Measurements from ENCODE around the gene PRDM15. TPM values are rescaled to one million over a fixed set of nuclear protein-coding genes. Genes with fewer than 3 reads are reported as not detected.

PRDM15 gene
- total RNA-seq, 2 donors from 2014 or later, result 6.7 to 18.1 TPM

DNA sequence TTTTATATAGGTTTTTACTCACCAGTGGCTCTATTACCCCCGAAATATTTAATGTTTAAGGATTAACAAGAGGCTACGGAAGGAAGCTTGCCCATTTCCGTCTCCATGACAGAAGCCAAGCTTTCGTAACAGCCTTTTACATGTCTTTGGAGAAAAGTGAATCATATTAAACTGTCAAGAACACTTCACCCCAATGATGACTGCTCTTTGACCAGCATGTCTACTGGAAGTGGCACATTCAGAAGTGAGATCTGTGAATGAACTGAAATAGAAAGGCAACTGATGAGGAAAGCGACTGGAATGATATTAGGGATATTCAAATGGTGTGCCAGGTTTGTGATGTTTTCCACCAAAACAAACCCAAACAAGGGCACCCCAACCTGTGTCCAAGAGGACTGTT is 8.5 kb upstream of the PRDM15 start:
- 93% methylated on average over 5 of the region's 5 CpGs for WGBS
- intact Hi-C loops (cut with DNase I), result no loop called here

DNA sequence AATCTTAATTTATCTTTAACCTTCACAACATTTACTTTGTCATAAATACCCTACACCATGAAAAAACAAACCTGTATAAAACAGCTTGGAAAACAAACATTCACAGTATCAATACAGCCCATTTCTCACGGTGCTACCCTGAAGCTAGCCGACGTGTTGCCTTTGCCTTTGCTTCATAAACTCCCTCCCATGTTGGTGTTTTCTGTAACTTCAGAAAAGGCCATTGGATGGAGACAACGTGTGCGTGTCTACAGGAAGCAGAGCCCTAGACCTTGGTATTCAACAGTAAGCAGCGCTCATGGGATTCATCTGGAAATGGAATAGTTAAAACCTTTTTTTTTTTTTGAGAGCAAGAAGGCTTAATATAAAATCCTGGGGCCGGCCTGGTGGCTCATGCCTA is 7.2 kb upstream of the PRDM15 start:
- Histone ChIP-seq H3K4me1 (replicated peaks) (no peaks in the 10 kb centered on the region), H3K9me3 (no peaks in the 10 kb centered on the region), H3K27me3 (replicated peaks; ENCODE audit: insufficient read depth) (no peaks in the 10 kb centered on the region), H3K36me3 (no peaks in the 10 kb centered on the region), H3K27ac (no peak overlapping the region), H3K4me3 (no peak overlapping the region)
- DNase-seq (ENCODE audit: low spot score), result no peak
- intact Hi-C loops (cut with DNase I), result no loop called here
- no peak for TF ChIP-seq POLR2AphosphoS5 (IDR thresholded peaks at IDR 0.05)
- TF ChIP-seq, protein P1, sequence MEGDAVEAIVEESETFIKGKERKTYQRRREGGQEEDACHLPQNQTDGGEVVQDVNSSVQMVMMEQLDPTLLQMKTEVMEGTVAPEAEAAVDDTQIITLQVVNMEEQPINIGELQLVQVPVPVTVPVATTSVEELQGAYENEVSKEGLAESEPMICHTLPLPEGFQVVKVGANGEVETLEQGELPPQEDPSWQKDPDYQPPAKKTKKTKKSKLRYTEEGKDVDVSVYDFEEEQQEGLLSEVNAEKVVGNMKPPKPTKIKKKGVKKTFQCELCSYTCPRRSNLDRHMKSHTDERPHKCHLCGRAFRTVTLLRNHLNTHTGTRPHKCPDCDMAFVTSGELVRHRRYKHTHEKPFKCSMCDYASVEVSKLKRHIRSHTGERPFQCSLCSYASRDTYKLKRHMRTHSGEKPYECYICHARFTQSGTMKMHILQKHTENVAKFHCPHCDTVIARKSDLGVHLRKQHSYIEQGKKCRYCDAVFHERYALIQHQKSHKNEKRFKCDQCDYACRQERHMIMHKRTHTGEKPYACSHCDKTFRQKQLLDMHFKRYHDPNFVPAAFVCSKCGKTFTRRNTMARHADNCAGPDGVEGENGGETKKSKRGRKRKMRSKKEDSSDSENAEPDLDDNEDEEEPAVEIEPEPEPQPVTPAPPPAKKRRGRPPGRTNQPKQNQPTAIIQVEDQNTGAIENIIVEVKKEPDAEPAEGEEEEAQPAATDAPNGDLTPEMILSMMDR (IDR thresholded peaks at IDR 0.05), result no peak
- 82% methylated on average over 7 of the region's 7 CpGs for WGBS

More for the DNA sequence above, 8.5 kb upstream of the PRDM15 start:
- Histone ChIP-seq H3K4me1 (replicated peaks) (no peaks in the 10 kb centered on the region), H3K36me3 (no peaks in the 10 kb centered on the region), H3K9me3 (no peaks in the 10 kb centered on the region), H3K27me3 (replicated peaks; ENCODE audit: insufficient read depth) (no peaks in the 10 kb centered on the region), H3K27ac (no peak overlapping the region), H3K4me3 (no peak overlapping the region)
- DNase-seq (ENCODE audit: low spot score), result no peak
- TF ChIP-seq, protein P1 (IDR thresholded peaks at IDR 0.05), result no peak
- no peak for TF ChIP-seq POLR2A (IDR thresholded peaks at IDR 0.05)
- no peak for TF ChIP-seq POLR2AphosphoS5 (IDR thresholded peaks at IDR 0.05)

DNA sequence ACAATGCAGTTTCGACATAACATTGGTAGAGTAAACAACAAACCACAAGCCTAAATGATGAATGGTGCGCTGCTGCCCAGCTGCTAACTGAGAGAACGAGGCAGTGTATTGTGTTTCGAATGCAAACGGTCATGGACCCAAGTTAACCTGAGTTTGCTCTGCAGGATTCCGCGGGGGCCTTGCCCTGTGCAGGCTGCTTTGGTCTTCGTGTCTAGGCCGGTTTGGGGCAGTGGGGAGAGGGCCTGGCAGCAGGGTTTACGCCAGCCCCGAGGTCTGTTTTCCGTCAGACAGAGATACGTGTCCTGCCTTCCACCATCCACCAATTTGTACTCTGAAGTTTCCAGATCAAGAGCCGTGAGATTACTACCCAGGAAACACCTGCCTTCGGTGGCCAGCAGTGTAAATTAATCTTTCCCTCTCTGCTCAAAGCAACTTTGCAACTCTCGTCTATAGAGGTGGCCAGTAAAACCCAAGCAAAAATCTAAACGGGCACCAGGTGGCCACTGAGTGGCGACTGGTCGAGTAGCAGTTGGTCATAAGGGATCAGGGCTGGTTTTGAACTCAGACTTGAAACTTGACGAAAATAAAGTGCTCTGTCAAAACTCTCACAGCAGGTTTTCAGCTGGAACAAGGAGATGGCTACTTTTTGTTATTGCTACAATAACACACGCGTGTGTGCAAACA is 6.3 kb upstream of the PRDM15 start:
- intact Hi-C loops (cut with DNase I), result no loop called here
- Histone ChIP-seq H3K9me3 (no peaks in the 10 kb centered on the region), H3K27me3 (replicated peaks; ENCODE audit: insufficient read depth) (no peaks in the 10 kb centered on the region), H3K4me1 (replicated peaks) (no peaks in the 10 kb centered on the region), H3K27ac (no peak overlapping the region), H3K4me3 (no peak overlapping the region), H3K36me3 (no peaks in the 10 kb centered on the region)
- 51% methylated on average over 22 of the region's 22 CpGs for WGBS
- DNase-seq (ENCODE audit: low spot score), result no peak
- TF ChIP-seq, protein P1 (IDR thresholded peaks at IDR 0.05), result no peak
- TF ChIP-seq POLR2A (IDR thresholded peaks at IDR 0.05) (no peak), POLR2AphosphoS5 (IDR thresholded peaks at IDR 0.05) (no peak)

DNA sequence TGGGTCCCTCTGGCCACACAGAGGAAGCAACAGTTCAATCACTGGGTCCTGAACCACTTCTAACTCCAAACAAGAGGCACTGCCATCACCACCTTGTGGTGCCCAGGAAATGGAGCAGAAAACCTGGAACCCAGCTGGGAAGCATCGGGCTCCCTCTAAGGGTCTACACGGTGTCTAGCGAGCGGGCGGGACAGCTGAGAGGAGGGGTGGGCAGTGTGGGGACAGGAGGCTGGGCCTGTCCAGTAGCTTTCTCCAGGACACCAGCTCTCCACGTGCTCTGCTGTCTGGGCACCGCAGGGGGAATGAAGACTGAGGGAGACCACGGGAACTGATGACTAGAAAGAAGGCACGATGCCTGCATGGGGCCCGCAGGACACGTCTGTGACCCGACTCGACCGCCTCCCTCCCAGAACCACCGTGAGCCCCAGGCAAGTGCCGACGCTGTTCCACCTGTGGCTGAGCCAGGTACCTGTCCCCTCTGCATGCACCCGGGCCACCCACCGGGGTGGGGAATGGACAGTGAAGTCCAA is 5.4 kb upstream of the PRDM15 start:
- Histone ChIP-seq H3K9me3 (no peaks in the 10 kb centered on the region), H3K4me1 (replicated peaks) (no peaks in the 10 kb centered on the region), H3K36me3 (no peaks in the 10 kb centered on the region), H3K27me3 (replicated peaks; ENCODE audit: insufficient read depth) (no peaks in the 10 kb centered on the region), H3K4me3 (no peak overlapping the region), H3K27ac (no peak overlapping the region)
- DNase-seq (ENCODE audit: low spot score), result no peak
- whole genome bisulfite sequencing, result 86% methylated on average over 18 of the region's 19 CpGs
- intact Hi-C loops (cut with DNase I), result no loop called here
- TF ChIP-seq, protein P1 (IDR thresholded peaks at IDR 0.05), result no peak
- TF ChIP-seq POLR2A (IDR thresholded peaks at IDR 0.05) (no peak), POLR2AphosphoS5 (IDR thresholded peaks at IDR 0.05) (no peak)

DNA sequence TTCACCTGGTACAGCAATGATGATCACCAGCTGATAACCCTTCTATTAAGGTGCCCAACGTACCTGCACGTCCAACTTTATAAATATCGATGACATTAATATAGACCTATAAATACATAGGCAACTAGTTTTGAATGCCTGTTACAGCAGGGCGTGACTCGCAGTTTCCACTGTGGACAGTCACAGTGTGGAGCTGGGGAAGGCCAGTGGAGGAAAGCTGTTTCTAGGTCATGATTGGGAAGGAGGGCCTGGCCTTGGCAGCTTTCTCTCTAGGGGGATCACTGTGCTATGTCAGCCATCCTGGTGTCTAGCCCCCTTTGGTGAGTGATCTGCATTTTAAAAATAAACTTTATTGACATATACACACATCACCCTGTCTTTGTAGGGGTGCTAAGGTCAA is 4.4 kb upstream of the PRDM15 start:
- WGBS, result 89% methylated on average over 5 of the region's 5 CpGs
- intact Hi-C loops (cut with DNase I), result no loop called here
- no peaks in the 10 kb centered on the region for H3K27me3 ChIP-seq (replicated peaks; ENCODE audit: insufficient read depth)

More for the DNA sequence above, 4.4 kb upstream of the PRDM15 start:
- Histone ChIP-seq H3K36me3 (no peaks in the 10 kb centered on the region), H3K9me3 (no peaks in the 10 kb centered on the region), H3K4me1 (replicated peaks) (no peaks in the 10 kb centered on the region), H3K4me3 (no peak overlapping the region), H3K27ac (no peak overlapping the region)
- TF ChIP-seq POLR2A (IDR thresholded peaks at IDR 0.05), result no peak
- TF ChIP-seq, protein P1 (IDR thresholded peaks at IDR 0.05), result no peak
- no peak for TF ChIP-seq POLR2AphosphoS5 (IDR thresholded peaks at IDR 0.05)
- DNase-seq (ENCODE audit: low spot score), result no peak

All from prostate gland (tissue), 2 donors.